ENCODE data around the gene TMEM253.

The TMEM253 gene

DNA sequence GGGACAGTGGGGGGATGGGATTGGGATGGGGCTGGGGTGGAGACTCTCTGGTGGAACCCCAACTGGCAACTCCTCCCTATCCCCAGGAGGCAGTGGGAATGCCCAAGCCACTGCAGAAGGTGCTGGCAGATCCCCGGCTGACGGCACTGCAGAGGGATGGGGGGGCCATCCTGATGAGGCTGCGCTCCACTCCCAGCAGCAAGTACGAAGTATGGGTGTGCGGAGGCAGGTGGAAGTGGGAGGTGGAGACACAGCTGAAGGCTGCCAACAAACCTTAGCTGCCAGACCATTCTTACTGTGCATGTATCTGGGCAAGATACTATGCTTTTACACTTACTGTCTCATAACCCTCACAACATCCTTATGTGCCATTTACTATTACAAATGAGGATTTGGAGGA is 22.6 kb upstream of the TMEM253 start:
- Histone ChIP-seq H3K36me3 (ENCODE audit: control insufficient read depth in 1 of 2, insufficient read depth in 2 of 2, low read length in 2 of 2) (peaks cover 70 to 88% of the 10 kb centered on the region in 2 experiments), H4K91ac (ENCODE audit: low read depth, low read length) (no peak overlapping the region), H2BK5ac (ENCODE audit: low read depth, low read length, poor library complexity) (no peak overlapping the region), H2AFZ (ENCODE audit: insufficient read depth, low read length, poor library complexity) (no peak overlapping the region), H3K79me1 (ENCODE audit: low read length) (no peaks in the 10 kb centered on the region), H3K4me1 (ENCODE audit: control insufficient read depth in 1 of 2, insufficient read depth in 2 of 2, low read length in 2 of 2) (no peaks in the 10 kb centered on the region), H3K4me2 (ENCODE audit: low read length) (no peak overlapping the region), H3K27me3 (ENCODE audit: insufficient read depth, low read length) (no peaks in the 10 kb centered on the region), H4K12ac (ENCODE audit: low read depth, low read length) (no peak overlapping the region), H3K4ac (ENCODE audit: low read depth, low read length) (no peak overlapping the region), H3K79me2 (ENCODE audit: control insufficient read depth, insufficient read depth, low read length, poor library complexity) (no peaks in the 10 kb centered on the region), H3K9me3 (ENCODE audit: insufficient read depth, low read depth, low read length) (no peaks in the 10 kb centered on the region), H4K8ac (ENCODE audit: low read depth, low read length) (no peak overlapping the region), H3K4me3 (ENCODE audit: low read depth, low read length) (no peak overlapping the region), H3K9ac (ENCODE audit: low read length) (no peak overlapping the region), H3K14ac (ENCODE audit: low read length) (no peak overlapping the region), H2BK120ac (ENCODE audit: insufficient read depth, low read length, poor library complexity) (no peak overlapping the region), H2AK5ac (ENCODE audit: low read length) (no peak overlapping the region), H2BK12ac (ENCODE audit: low read length) (no peak overlapping the region), H3K27ac (ENCODE audit: low read depth, low read length) (no peak overlapping the region), H3K18ac (ENCODE audit: low read length) (no peak overlapping the region), H3K23ac (ENCODE audit: low read length) (no peak overlapping the region)
- no peak for DNase-seq
- no CpG with 5 or more reads among the region's 5 CpGs for WGBS (ENCODE audit: extremely low coverage, insufficient coverage, insufficient read length)

DNA sequence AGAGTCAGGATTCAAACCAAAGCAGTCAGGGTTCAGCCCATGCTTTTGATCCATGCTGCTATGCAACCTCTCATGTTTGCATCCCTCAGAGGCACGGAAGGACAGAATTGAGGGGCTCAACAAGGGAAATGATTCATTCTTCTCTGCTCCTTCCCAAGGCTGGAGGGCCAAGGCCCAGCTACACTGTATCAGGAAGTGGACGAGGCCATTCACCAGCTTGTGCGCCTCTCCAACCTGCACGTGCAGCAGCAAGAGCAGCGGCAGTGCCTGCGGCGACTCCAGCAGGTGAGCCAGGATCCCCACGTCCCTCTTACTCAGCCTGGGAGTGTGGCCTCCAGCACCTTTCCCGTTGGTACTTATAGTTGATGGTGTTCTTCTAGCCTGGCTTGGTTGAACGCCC is 22.1 kb upstream of the TMEM253 start:
- no peaks in the 10 kb centered on the region for H3K27me3 ChIP-seq (ENCODE audit: insufficient read depth, low read length)
- H2BK5ac ChIP-seq (ENCODE audit: low read depth, low read length, poor library complexity): no peak overlapping the region
- no peak overlapping the region for H3K23ac ChIP-seq (ENCODE audit: low read length)
- H2AFZ ChIP-seq (ENCODE audit: insufficient read depth, low read length, poor library complexity): no peak overlapping the region
- no peak overlapping the region for H3K27ac ChIP-seq (ENCODE audit: low read depth, low read length)
- H3K4me2 ChIP-seq (ENCODE audit: low read length): no peak overlapping the region
- no peak for DNase-seq
- H2BK12ac ChIP-seq (ENCODE audit: low read length): no peak overlapping the region
- no peak overlapping the region for H3K4me3 ChIP-seq (ENCODE audit: low read depth, low read length)
- H3K79me2 ChIP-seq (ENCODE audit: control insufficient read depth, insufficient read depth, low read length, poor library complexity): no peaks in the 10 kb centered on the region
- H3K4me1 ChIP-seq (ENCODE audit: control insufficient read depth in 1 of 2, insufficient read depth in 2 of 2, low read length in 2 of 2): no peaks in the 10 kb centered on the region
- no peak overlapping the region for H2AK5ac ChIP-seq (ENCODE audit: low read length)
- no peak overlapping the region for H3K18ac ChIP-seq (ENCODE audit: low read length)
- no CpG with 5 or more reads among the region's 10 CpGs for WGBS (ENCODE audit: extremely low coverage, insufficient coverage, insufficient read length)
- H3K14ac ChIP-seq (ENCODE audit: low read length): no peak overlapping the region
- no peaks in the 10 kb centered on the region for H3K9me3 ChIP-seq (ENCODE audit: insufficient read depth, low read depth, low read length)
- no peak overlapping the region for H3K9ac ChIP-seq (ENCODE audit: low read length)
- H4K8ac ChIP-seq (ENCODE audit: low read depth, low read length): no peak overlapping the region
- H3K36me3 ChIP-seq (ENCODE audit: control insufficient read depth in 1 of 2, insufficient read depth in 2 of 2, low read length in 2 of 2): peaks cover 71 to 88% of the 10 kb centered on the region in 2 experiments
- no peaks in the 10 kb centered on the region for H3K79me1 ChIP-seq (ENCODE audit: low read length)
- H4K12ac ChIP-seq (ENCODE audit: low read depth, low read length): no peak overlapping the region
- H4K91ac ChIP-seq (ENCODE audit: low read depth, low read length): no peak overlapping the region
- no peak overlapping the region for H3K4ac ChIP-seq (ENCODE audit: low read depth, low read length)
- H2BK120ac ChIP-seq (ENCODE audit: insufficient read depth, low read length, poor library complexity): no peak overlapping the region

DNA sequence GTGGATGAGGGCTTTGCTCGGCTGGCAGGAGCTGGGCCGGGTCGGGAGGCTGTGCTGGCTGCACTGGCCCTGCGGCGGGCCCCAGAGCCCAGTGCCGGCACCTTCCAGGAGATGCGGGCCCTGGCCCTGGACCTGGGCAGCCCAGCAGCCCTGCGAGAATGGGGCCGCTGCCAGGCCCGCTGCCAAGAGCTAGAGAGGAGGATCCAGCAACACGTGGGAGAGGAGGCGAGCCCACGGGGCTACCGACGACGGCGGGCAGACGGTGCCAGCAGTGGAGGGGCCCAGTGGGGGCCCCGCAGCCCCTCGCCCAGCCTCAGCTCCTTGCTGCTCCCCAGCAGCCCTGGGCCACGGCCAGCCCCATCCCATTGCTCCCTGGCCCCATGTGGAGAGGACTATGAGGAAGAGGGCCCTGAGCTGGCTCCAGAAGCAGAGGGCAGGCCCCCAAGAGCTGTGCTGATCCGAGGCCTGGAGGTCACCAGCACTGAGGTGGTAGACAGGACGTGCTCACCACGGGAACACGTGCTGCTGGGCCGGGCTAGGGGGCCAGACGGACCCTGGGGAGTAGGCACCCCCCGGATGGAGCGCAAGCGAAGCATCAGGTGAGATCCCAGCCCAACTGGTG is 19.2 kb upstream of the TMEM253 start:
- Histone ChIP-seq H3K27ac (ENCODE audit: low read depth, low read length) (no peak overlapping the region), H2BK5ac (ENCODE audit: low read depth, low read length, poor library complexity) (no peak overlapping the region), H3K4me1 (ENCODE audit: control insufficient read depth in 1 of 2, insufficient read depth in 2 of 2, low read length in 2 of 2) (no peaks in the 10 kb centered on the region), H3K9ac (ENCODE audit: low read length) (no peak overlapping the region), H3K79me2 (ENCODE audit: control insufficient read depth, insufficient read depth, low read length, poor library complexity) (no peaks in the 10 kb centered on the region), H3K79me1 (ENCODE audit: low read length) (no peaks in the 10 kb centered on the region), H2AK5ac (ENCODE audit: low read length) (no peak overlapping the region), H2BK12ac (ENCODE audit: low read length) (no peak overlapping the region), H4K91ac (ENCODE audit: low read depth, low read length) (no peak overlapping the region), H4K8ac (ENCODE audit: low read depth, low read length) (no peak overlapping the region), H3K9me3 (ENCODE audit: insufficient read depth, low read depth, low read length) (no peaks in the 10 kb centered on the region), H2AFZ (ENCODE audit: insufficient read depth, low read length, poor library complexity) (no peak overlapping the region), H3K4me3 (ENCODE audit: low read depth, low read length) (no peak overlapping the region), H3K27me3 (ENCODE audit: insufficient read depth, low read length) (no peaks in the 10 kb centered on the region), H3K4me2 (ENCODE audit: low read length) (no peak overlapping the region), H3K4ac (ENCODE audit: low read depth, low read length) (no peak overlapping the region), H2BK120ac (ENCODE audit: insufficient read depth, low read length, poor library complexity) (no peak overlapping the region), H3K18ac (ENCODE audit: low read length) (no peak overlapping the region), H3K14ac (ENCODE audit: low read length) (no peak overlapping the region), H3K23ac (ENCODE audit: low read length) (no peak overlapping the region), H4K12ac (ENCODE audit: low read depth, low read length) (no peak overlapping the region), H3K36me3 (ENCODE audit: control insufficient read depth in 1 of 2, insufficient read depth in 2 of 2, low read length in 2 of 2) (peaks cover 57 to 84% of the 10 kb centered on the region in 2 experiments)
- no CpG with 5 or more reads among the region's 30 CpGs for WGBS (ENCODE audit: extremely low coverage, insufficient coverage, insufficient read length)
- no peak for DNase-seq

DNA sequence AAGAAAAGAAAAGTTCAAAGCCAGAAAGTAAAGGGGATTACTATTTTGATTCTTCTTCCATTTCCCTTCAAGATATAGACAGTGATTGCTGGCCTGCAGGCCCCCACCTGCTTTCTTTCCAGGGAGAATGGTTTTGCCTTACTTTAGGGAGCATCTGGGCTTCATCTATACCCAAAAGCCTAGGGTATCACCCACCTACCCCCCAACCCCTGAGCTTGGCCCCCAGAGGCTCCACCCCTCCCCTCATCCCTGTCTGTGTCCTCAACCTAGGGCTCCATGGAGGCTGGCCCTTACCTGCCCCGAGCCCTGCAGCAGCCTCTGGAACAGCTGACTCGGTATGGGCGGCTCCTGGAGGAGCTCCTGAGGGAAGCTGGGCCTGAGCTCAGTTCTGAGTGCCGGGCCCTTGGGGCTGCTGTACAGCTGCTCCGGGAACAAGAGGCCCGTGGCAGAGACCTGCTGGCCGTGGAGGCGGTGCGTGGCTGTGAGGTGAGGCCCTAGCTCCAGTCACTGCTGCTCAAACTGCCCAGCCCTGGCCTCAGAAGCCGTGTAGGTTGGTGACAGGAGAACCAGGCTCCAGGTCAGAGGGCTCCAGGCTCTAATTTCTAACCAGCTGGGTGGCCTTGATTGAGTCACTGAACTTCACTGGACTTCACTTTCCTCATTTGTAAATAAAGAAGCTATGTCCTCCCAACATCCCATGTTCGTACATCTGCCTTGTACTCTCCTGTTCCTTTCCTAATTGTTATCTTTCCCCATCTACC is 17.1 kb upstream of the TMEM253 start:
- Histone ChIP-seq H3K79me1 (ENCODE audit: low read length) (no peaks in the 10 kb centered on the region), H3K4me1 (ENCODE audit: control insufficient read depth in 1 of 2, insufficient read depth in 2 of 2, low read length in 2 of 2) (no peaks in the 10 kb centered on the region), H3K4ac (ENCODE audit: low read depth, low read length) (no peak overlapping the region), H3K4me2 (ENCODE audit: low read length) (no peak overlapping the region), H2BK12ac (ENCODE audit: low read length) (no peak overlapping the region), H3K23ac (ENCODE audit: low read length) (no peak overlapping the region), H3K36me3 (ENCODE audit: control insufficient read depth in 1 of 2, insufficient read depth in 2 of 2, low read length in 2 of 2) (peaks cover 56 to 88% of the 10 kb centered on the region in 2 experiments), H3K9ac (ENCODE audit: low read length) (no peak overlapping the region), H4K12ac (ENCODE audit: low read depth, low read length) (no peak overlapping the region), H3K18ac (ENCODE audit: low read length) (no peak overlapping the region), H3K4me3 (ENCODE audit: low read depth, low read length) (no peak overlapping the region), H2AK5ac (ENCODE audit: low read length) (no peak overlapping the region), H3K9me3 (ENCODE audit: insufficient read depth, low read depth, low read length) (no peaks in the 10 kb centered on the region), H3K14ac (ENCODE audit: low read length) (no peak overlapping the region), H3K27me3 (ENCODE audit: insufficient read depth, low read length) (no peaks in the 10 kb centered on the region), H4K91ac (ENCODE audit: low read depth, low read length) (no peak overlapping the region), H2BK120ac (ENCODE audit: insufficient read depth, low read length, poor library complexity) (no peak overlapping the region), H3K27ac (ENCODE audit: low read depth, low read length) (no peak overlapping the region), H2AFZ (ENCODE audit: insufficient read depth, low read length, poor library complexity) (no peak overlapping the region), H4K8ac (ENCODE audit: low read depth, low read length) (no peak overlapping the region), H3K79me2 (ENCODE audit: control insufficient read depth, insufficient read depth, low read length, poor library complexity) (no peaks in the 10 kb centered on the region), H2BK5ac (ENCODE audit: low read depth, low read length, poor library complexity) (no peak overlapping the region)
- no CpG with 5 or more reads among the region's 11 CpGs for WGBS (ENCODE audit: extremely low coverage, insufficient coverage, insufficient read length)
- DNase-seq: no peak
